WERI-Rb-1 (cell line): ENCODE measurements around the gene DDX56.

ENCODE experiments used
- DNase-seq: peaks from one replicate; pipeline ENCODE4 v3.0.0-alpha.2; 2020
- H3K27ac ChIP-seq: fragments of 250-450 bp; sonication (Bioruptor Pico); 2 replicates; pipeline ENCODE4 v1.5.1; 2020; ENCODE audit warnings: mild to moderate bottlenecking, moderate library complexity
- H3K27me3 ChIP-seq: fragments of 250-450 bp; sonication (Bioruptor Pico); 2 replicates; pipeline ENCODE4 v1.5.1; 2021; ENCODE audit warnings: mild to moderate bottlenecking, low read depth, moderate library complexity; ENCODE audit not compliant: insufficient read depth, severe bottlenecking
- H3K36me3 ChIP-seq: fragments of 250-450 bp; sonication (Bioruptor Pico); 2 replicates; pipeline ENCODE4 v1.5.1; 2020; ENCODE audit warnings: mild to moderate bottlenecking, moderate library complexity
- H3K4me3 ChIP-seq: 2 replicates; pipeline ENCODE4 v1.5.1; 2011; ENCODE audit warnings: low read depth, mild to moderate bottlenecking, control low read depth, low read length
- H3K9me3 ChIP-seq: fragments of 250-450 bp; sonication (Bioruptor Pico); 2 replicates; pipeline ENCODE4 v1.5.1; 2021; ENCODE audit warnings: mild to moderate bottlenecking, moderate library complexity; ENCODE audit not compliant: severe bottlenecking
- CTCF ChIP-seq: IDR thresholded peaks from 2 replicates; pipeline ENCODE4 v1.5.1; 2011; ENCODE audit warnings: low read depth, mild to moderate bottlenecking, control low read depth, inconsistent platforms, low read length

Gene DDX56

GRCh38 chr7:44540592-44541027 is 33.1 kb downstream of the DDX56 start:
- H3K9me3 ChIP-seq, result no peaks in the 10 kb centered on the region
- TF ChIP-seq CTCF, result no peak
- no peak overlapping the region for H3K4me3 ChIP-seq
- no peaks in the 10 kb centered on the region for H3K36me3 ChIP-seq
- H3K27ac ChIP-seq, result no peak overlapping the region
- H3K27me3 ChIP-seq, result no peaks in the 10 kb centered on the region
- DNase-seq, result no peak

GRCh38 chr7:44539669-44540506 is 33.8 kb downstream of the DDX56 start:
- Histone ChIP-seq H3K36me3 (no peaks in the 10 kb centered on the region), H3K27ac (no peak overlapping the region), H3K27me3 (no peaks in the 10 kb centered on the region), H3K4me3 (no peak overlapping the region), H3K9me3 (no peaks in the 10 kb centered on the region)
- DNase-seq, result no peak
- TF ChIP-seq CTCF, result no peak

GRCh38 chr7:44538798-44539668 is 34.7 kb downstream of the DDX56 start:
- no peaks in the 10 kb centered on the region for H3K36me3 ChIP-seq
- no peak for DNase-seq
- no peak overlapping the region for H3K27ac ChIP-seq
- H3K27me3 ChIP-seq, result no peaks in the 10 kb centered on the region
- H3K4me3 ChIP-seq, result no peak overlapping the region
- H3K9me3 ChIP-seq, result no peaks in the 10 kb centered on the region
- no peak for TF ChIP-seq CTCF

- H3K36me3 ChIP-seq, result no peaks in the 10 kb centered on the region
- no peak for DNase-seq
- no peak overlapping the region for H3K27ac ChIP-seq
- H3K4me3 ChIP-seq, result no peak overlapping the region
- H3K27me3 ChIP-seq, result no peaks in the 10 kb centered on the region
- no peaks in the 10 kb centered on the region for H3K9me3 ChIP-seq
- TF ChIP-seq CTCF, result no peak
These were observed 35.5 kb downstream of the DDX56 start for GRCh38 chr7:44538093-44538797.

- no peak for DNase-seq
- Histone ChIP-seq H3K27ac (no peak overlapping the region), H3K4me3 (no peak overlapping the region), H3K27me3 (no peaks in the 10 kb centered on the region), H3K9me3 (no peaks in the 10 kb centered on the region), H3K36me3 (no peaks in the 10 kb centered on the region)
- no peak for TF ChIP-seq CTCF
These were observed 36.3 kb downstream of the DDX56 start for GRCh38 chr7:44537442-44537841.
